Transverse colon (tissue), 4 donors: Measurements from ENCODE around the gene UBE2R2. TPM values are rescaled to one million over a fixed set of nuclear protein-coding genes. Genes with fewer than 3 reads are reported as not detected.

ENCODE experiments used
- DNase-seq: peaks from one replicate; pipeline ENCODE4 v3.0.0-alpha.2; 2019
- H3K27ac ChIP-seq, 4 donors: fragments of 200-600 bp; sonication (generic); 2 replicates each; pipeline ENCODE4 v1.5.1; 2016 to 2018; ENCODE audit warnings: inconsistent platforms in 4 of 4
- H3K27me3 ChIP-seq: fragments of 200-600 bp; sonication (generic); 2 replicates; pipeline ENCODE4 v1.5.1; 2017; ENCODE audit warnings: inconsistent platforms
- H3K36me3 ChIP-seq, 4 donors: fragments of 200-600 bp; sonication (generic); 2 replicates each; pipeline ENCODE4 v1.5.1; 2017 to 2019; ENCODE audit warnings: inconsistent platforms in 4 of 4
- H3K4me1 ChIP-seq, 4 donors: fragments of 200-600 bp; sonication (generic); 2 replicates each; pipeline ENCODE4 v1.5.1; 2017 to 2020; ENCODE audit warnings: inconsistent platforms in 4 of 4
- H3K4me3 ChIP-seq, 4 donors: fragments of 200-600 bp; sonication (generic); 1 replicate in 1 of 4; 2 replicates in 3 of 4; pipeline versions ENCODE4 v1.5.1 to v1.6.1; 2017 to 2019; ENCODE audit warnings: inconsistent platforms in 4 of 4
- H3K9me3 ChIP-seq, 2 donors: fragments of 200-600 bp; sonication (generic); 2 replicates each; pipeline ENCODE4 v1.5.1; 2017 to 2019; ENCODE audit warnings: inconsistent platforms in 2 of 2
- EP300 ChIP-seq: sonication (generic); formaldehyde crosslinking; IDR thresholded peaks from one replicate; pipeline ENCODE4 v1.6.1; 2017; ENCODE audit warnings: antibody characterized with exemption, low read depth
- POLR2A ChIP-seq: fragments of 450-650 bp; IDR thresholded peaks from one replicate; pipeline ENCODE4 v1.6.1; 2016; ENCODE audit warnings: antibody characterized with exemption, mild to moderate bottlenecking, moderate library complexity
- POLR2AphosphoS5 ChIP-seq, 3 donors: sonication (generic); formaldehyde crosslinking; IDR thresholded peaks; one replicate each; pipeline ENCODE4 v1.6.1; 2016; ENCODE audit warnings: antibody characterized with exemption in 3 of 3
- WGBS, 2 donors: methylation state at CpG; one replicate each; pipeline ENCODE4 v1.1.5; 2018; ENCODE audit warnings: low coverage in 1 of 2; 5-methylcytosine and 5-hydroxymethylcytosine counted together
- in situ Hi-C, 4 donors: fragments of 200-750 bp; cut with MboI; loops; one replicate each; pipeline versions ENCODE4 v1.15.0 to v1.15.1; 2017; ENCODE audit warnings: low sequenced_read_pairs in 3 of 4, low pct_ligation_motif_present in 1 of 4, low pct_unique_long_range_greater_than_20kb in 1 of 4
- intact Hi-C: fragments of 100-400 bp; cut with DNase I; formaldehyde crosslinking; loops from one replicate; pipeline ENCODE4 v1.15.1; 2023; ENCODE audit warnings: low total_unique reads
- total RNA-seq, 4 donors: library from RNA; depleted of rRNA; stranded (reverse); fragments of >200 nt; gene quantifications; one replicate each; pipeline ENCODE4 v1.1.0, GENCODE V29; 2016
- TF ChIP-seq, protein P1 (sequence below), 5 experiments: fragments of 200-600 bp in 3 of 5; fragments of 450-650 bp in 2 of 5; sonication (generic) in 3 of 5; IDR thresholded peaks; 1 replicate in 2 of 5; 2 replicates in 3 of 5; pipeline ENCODE4 v1.5.1; 2016 to 2017; ENCODE audit warnings: antibody characterized with exemption in 5 of 5, inconsistent platforms in 3 of 5, mild to moderate bottlenecking in 2 of 5, moderate library complexity in 1 of 5

The UBE2R2 gene
- total RNA-seq, 4 donors from 2014 or later = 13.9 to 30.8 (median 22.9) TPM

GRCh38 chr9:33919276-33919897, 102.4 kb downstream of the UBE2R2 start:
- 94 to 100% methylated on average over 2 to 6 of the region's 6 CpGs for WGBS, 2 donors
- Histone ChIP-seq H3K36me3 (peaks cover 0 to 24% (median 1%) of the 10 kb centered on the region in 4 donors), H3K27ac (no peak overlapping the region), H3K9me3 (no peaks in the 10 kb centered on the region), H3K4me1 (no peaks in the 10 kb centered on the region), H3K27me3 (no peaks in the 10 kb centered on the region), H3K4me3 (no peak overlapping the region)
- intact Hi-C loops = no loop called here
- TF ChIP-seq EP300 (no peak), POLR2AphosphoS5 (IDR thresholded peaks at IDR 0.05) (no peak), POLR2A (no peak)
- TF ChIP-seq, protein P1, sequence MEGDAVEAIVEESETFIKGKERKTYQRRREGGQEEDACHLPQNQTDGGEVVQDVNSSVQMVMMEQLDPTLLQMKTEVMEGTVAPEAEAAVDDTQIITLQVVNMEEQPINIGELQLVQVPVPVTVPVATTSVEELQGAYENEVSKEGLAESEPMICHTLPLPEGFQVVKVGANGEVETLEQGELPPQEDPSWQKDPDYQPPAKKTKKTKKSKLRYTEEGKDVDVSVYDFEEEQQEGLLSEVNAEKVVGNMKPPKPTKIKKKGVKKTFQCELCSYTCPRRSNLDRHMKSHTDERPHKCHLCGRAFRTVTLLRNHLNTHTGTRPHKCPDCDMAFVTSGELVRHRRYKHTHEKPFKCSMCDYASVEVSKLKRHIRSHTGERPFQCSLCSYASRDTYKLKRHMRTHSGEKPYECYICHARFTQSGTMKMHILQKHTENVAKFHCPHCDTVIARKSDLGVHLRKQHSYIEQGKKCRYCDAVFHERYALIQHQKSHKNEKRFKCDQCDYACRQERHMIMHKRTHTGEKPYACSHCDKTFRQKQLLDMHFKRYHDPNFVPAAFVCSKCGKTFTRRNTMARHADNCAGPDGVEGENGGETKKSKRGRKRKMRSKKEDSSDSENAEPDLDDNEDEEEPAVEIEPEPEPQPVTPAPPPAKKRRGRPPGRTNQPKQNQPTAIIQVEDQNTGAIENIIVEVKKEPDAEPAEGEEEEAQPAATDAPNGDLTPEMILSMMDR (IDR thresholded peaks at IDR 0.05) = no peak
- in situ Hi-C loops = no loop called here
- no peak for DNase-seq

DNA sequence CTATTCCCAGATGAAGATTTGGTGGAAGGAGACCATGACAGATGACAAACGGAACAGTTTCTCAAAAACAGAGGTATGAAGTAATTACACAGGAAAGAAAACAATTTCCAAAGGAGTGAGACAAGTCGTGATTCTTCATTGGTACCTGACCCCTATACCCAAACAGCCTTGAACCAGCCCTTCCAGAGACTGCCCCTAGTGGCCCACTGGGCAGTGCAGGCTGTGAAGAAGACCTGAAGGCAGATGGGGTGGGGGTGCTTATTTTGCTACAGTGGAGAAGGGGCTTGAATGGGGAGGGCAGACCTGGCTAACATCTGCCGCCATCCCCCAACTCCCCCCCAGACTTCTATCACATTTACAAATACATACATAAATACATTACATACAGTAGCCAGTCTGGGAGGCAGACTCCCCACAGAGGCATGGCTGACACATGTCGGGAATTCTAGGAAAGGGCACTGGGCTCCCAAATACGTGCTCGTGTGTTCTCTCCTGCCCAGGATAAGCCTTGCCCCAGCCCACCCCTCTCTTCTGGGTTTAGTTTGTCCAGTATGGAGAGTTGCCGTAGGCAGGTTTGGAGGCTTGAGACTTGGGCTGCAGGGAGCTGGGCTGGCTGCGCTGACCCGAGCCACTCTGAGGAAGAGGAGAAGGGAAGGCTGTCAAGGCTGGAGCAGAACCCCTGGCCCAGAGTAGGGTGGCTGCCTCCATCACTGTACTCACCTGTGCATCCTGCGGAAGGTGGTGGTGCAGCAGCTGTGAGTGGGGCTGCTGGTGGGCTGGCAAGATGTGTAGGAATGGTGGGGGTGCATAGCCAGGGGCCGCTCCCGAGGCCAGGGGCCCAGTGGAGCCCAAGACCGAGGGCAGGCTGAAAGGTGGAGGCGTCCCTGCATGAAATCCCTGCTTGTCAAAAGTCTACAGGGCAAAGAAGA, 105.3 kb downstream of the UBE2R2 start:
- H3K27me3 ChIP-seq = no peaks in the 10 kb centered on the region
- peaks cover 0 to 34% (median 8%) of the 10 kb centered on the region in 4 donors for H3K36me3 ChIP-seq
- 88 to 90% methylated on average over 2 to 14 of the region's 14 CpGs for WGBS, 2 donors
- DNase-seq = no peak
- no peaks in the 10 kb centered on the region for H3K9me3 ChIP-seq
- intact Hi-C loops = loop anchor here (10.0 kb wide), 1 partner anchor 107 kb away; the partner anchor contains the start of gene UBE2R2
- no peak for TF ChIP-seq POLR2A
- TF ChIP-seq POLR2AphosphoS5 (IDR thresholded peaks at IDR 0.05) = peak in 1 of 3 donors; percentile 3
- TF ChIP-seq EP300 = no peak
- TF ChIP-seq, protein P1 (IDR thresholded peaks at IDR 0.05) = peak; percentile 40 to 56 (median 46)
- in situ Hi-C loops = no loop called here
- H3K4me3 ChIP-seq = no peak overlapping the region
- H3K27ac ChIP-seq = no peak overlapping the region
- peaks cover 0 to 3% (median 0%) of the 10 kb centered on the region in 4 donors for H3K4me1 ChIP-seq

GRCh38 chr9:33923079-33923478, 106.1 kb downstream of the UBE2R2 start:
- in situ Hi-C loops = no loop called here
- no peaks in the 10 kb centered on the region for H3K27me3 ChIP-seq
- no peaks in the 10 kb centered on the region for H3K9me3 ChIP-seq
- intact Hi-C loops = loop anchor here (10.0 kb wide), 1 partner anchor 108 kb away; the partner anchor contains the start of gene UBE2R2
- H3K36me3 ChIP-seq = peaks cover 0 to 37% (median 13%) of the 10 kb centered on the region in 4 donors
- H3K27ac ChIP-seq = no peak overlapping the region
- TF ChIP-seq POLR2AphosphoS5 (IDR thresholded peaks at IDR 0.05) = no peak
- TF ChIP-seq EP300 = no peak
- TF ChIP-seq, protein P1 (IDR thresholded peaks at IDR 0.05) = no peak
- TF ChIP-seq POLR2A = no peak
- peaks cover 0 to 3% (median 0%) of the 10 kb centered on the region in 4 donors for H3K4me1 ChIP-seq
- no peak for DNase-seq
- WGBS, 2 donors = 94% methylated on average over 2 of the region's 4 CpGs; no CpG with 5 or more reads in 1 of the 2 donors
- H3K4me3 ChIP-seq = no peak overlapping the region
